IMR-90 (cell line): ENCODE results near the gene ATP6V0A4.

Experiments used
- RCOR1 ChIP-seq: IDR thresholded peaks from 2 replicates; pipeline ENCODE4 v1.6.1; 2012; ENCODE audit warnings: mild to moderate bottlenecking, low read length, improper control_type of control experiment; ENCODE audit not compliant: insufficient replicate concordance
- USF2 ChIP-seq: fragments of 150-350 bp; IDR thresholded peaks from 2 replicates; pipeline ENCODE4 v1.6.1; 2017; ENCODE audit warnings: mild to moderate bottlenecking, antibody characterized with exemption, low read length, low read depth

GRCh38 chr7:138756591-138757242 lies 41.3 kb downstream of the ATP6V0A4 start:
- TF ChIP-seq USF2 (no peak), RCOR1 (no peak)
